Fibroblast of skin of back (primary cell): ENCODE data around the gene CCND2. TPM values are rescaled to one million over a fixed set of nuclear protein-coding genes. Genes with fewer than 3 reads are reported as not detected.
"Not testable (repeated sequence)": the region's sequence is repeated elsewhere in the genome, so short reads cannot be mapped to it uniquely, and the experiment has no call there.

ENCODE experiments used
- DNase-seq: peaks from one replicate; pipeline ENCODE4 v3.0.0-alpha.2; 2013
- polyA plus RNA-seq, 2 experiments: library from polyadenylated mRNA; unstranded; fragments of 120-200 nt; gene quantifications; one replicate each; pipeline ENCODE4 v1.2.1, GENCODE V29; 2013; ENCODE audit not compliant: insufficient read length in 2 of 2

CCND2 gene
- polyA plus RNA-seq (2013, experiment 1 of 2; ENCODE audit: insufficient read length): 11.8 TPM
- 10.7 TPM for polyA plus RNA-seq (2013, experiment 2 of 2; ENCODE audit: insufficient read length)

- peak; percentile 79 for DNase-seq
Measured at GRCh38 chr12:4273652-4274395, at the start of gene CCND2. CCND2 (plus strand) TSS chr12:4273762; CDS start chr12:4274041, 279 bp downstream.

GRCh38 chr12:4224206-4224889, 49.2 kb upstream of the CCND2 start:
- DNase-seq: no peak

GRCh38 chr12:4225571-4225970, 48.0 kb upstream of the CCND2 start:
- DNase-seq: no peak

GRCh38 chr12:4227046-4227445, 46.5 kb upstream of the CCND2 start:
- no peak for DNase-seq

- no peak for DNase-seq
Measured at GRCh38 chr12:4228122-4228580, 45.4 kb upstream of the CCND2 start.

GRCh38 chr12:4230526-4230925, 43.0 kb upstream of the CCND2 start:
- no peak for DNase-seq

GRCh38 chr12:4238577-4238976, 35.0 kb upstream of the CCND2 start:
- DNase-seq: no peak

- no peak for DNase-seq
Measured at GRCh38 chr12:4239746-4240145, 33.8 kb upstream of the CCND2 start.

- DNase-seq: no peak
Measured at GRCh38 chr12:4240161-4240783, 33.3 kb upstream of the CCND2 start.

- DNase-seq: no peak
Measured at GRCh38 chr12:4240981-4241380, 32.6 kb upstream of the CCND2 start.

GRCh38 chr12:4241592-4241991, 32.0 kb upstream of the CCND2 start:
- no peak for DNase-seq

- no peak for DNase-seq
Measured at GRCh38 chr12:4242595-4242994, 31.0 kb upstream of the CCND2 start.

- DNase-seq: no peak
Measured at GRCh38 chr12:4243091-4243490, 30.5 kb upstream of the CCND2 start.

GRCh38 chr12:4243491-4244100, 30.0 kb upstream of the CCND2 start:
- DNase-seq: not testable (repeated sequence)

- no peak for DNase-seq
Measured at GRCh38 chr12:4244868-4245267, 28.7 kb upstream of the CCND2 start.

- no peak for DNase-seq
Measured at GRCh38 chr12:4245446-4245845, 28.1 kb upstream of the CCND2 start.

GRCh38 chr12:4246116-4246515, 27.4 kb upstream of the CCND2 start:
- no peak for DNase-seq

- DNase-seq: no peak
Measured at GRCh38 chr12:4250691-4251090, 22.9 kb upstream of the CCND2 start.

GRCh38 chr12:4251216-4251891, 22.2 kb upstream of the CCND2 start:
- DNase-seq: no peak

- no peak for DNase-seq
Measured at GRCh38 chr12:4251967-4252366, 21.6 kb upstream of the CCND2 start.

- DNase-seq: no peak
Measured at GRCh38 chr12:4252601-4253000, 21.0 kb upstream of the CCND2 start.

GRCh38 chr12:4256043-4256826, 17.3 kb upstream of the CCND2 start:
- no peak for DNase-seq
